NT2/D1 (cell line): ENCODE results near the gene FKTN.
"Not testable (repeated sequence)": the region's sequence is repeated elsewhere in the genome, so short reads cannot be mapped to it uniquely, and the experiment has no call there.

Experiments used
- SUZ12 ChIP-seq: IDR thresholded peaks from 2 replicates; pipeline ENCODE4 v1.6.1; 2011; ENCODE audit not compliant: insufficient read length, insufficient read depth; ENCODE audit errors: extremely low read depth
- ZNF274 ChIP-seq: IDR thresholded peaks from 2 replicates; pipeline ENCODE4 v1.6.1; 2011; ENCODE audit warnings: mild to moderate bottlenecking, low read depth, low read length

- TF ChIP-seq SUZ12, ZNF274: not testable (repeated sequence)
These were observed 36.9 kb upstream of the FKTN start for GRCh38 chr9:105520992-105521391.
